Measurements from ENCODE around the gene TRPM1. TPM values are rescaled to one million over a fixed set of nuclear protein-coding genes. Genes with fewer than 3 reads are reported as not detected.

TRPM1 gene
- total and polyA plus RNA-seq, 7 experiments from 2014 or later = not detected

DNA sequence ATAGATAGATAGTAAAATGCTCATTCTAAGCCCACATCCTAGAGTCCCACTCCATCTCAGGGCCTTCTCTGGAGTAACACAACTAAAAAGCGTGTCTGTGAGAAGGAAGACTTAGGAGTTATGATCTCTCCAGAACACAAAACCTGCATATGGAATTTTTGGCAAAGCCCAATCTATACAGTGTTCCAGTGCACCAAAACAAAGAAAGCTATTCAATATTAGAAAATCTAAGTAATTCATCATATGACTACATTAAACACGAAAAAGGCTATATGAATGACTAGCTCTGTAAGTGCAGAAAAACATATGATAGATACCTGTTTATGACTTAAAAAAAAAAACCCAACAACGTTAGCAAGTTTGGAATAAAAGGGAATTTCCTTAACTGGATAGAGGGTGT, 137.8 kb downstream of the TRPM1 start:
- Mint-ChIP-seq H3K4me3 (peak overlapping the region in 2 of 10 donors; percentile 35 to 62), H3K36me3 (peaks cover 9 to 44% (median 20%) of the 10 kb centered on the region in 5 donors), H3K9me3 (no peaks in the 10 kb centered on the region), H3K27ac (peak overlapping the region in 5 of 9 donors; percentile 21 to 70 (median 54)), H3K4me1 (peaks cover 10 to 46% (median 40%) of the 10 kb centered on the region in 7 donors), H3K27me3 (no peaks in the 10 kb centered on the region)
- DNase-seq (no peak), ATAC-seq (no peak)
- Histone ChIP-seq H3K36me3 (ENCODE audit: control insufficient read depth in 2 of 3, insufficient read depth in 3 of 3, low read length in 3 of 3) (peaks cover 6 to 27% (median 8%) of the 10 kb centered on the region in 3 experiments), H3K27ac (ENCODE audit: low read depth, low read length) (no peak overlapping the region), H3K27me3 (ENCODE audit: control insufficient read depth in 2 of 2, insufficient read depth in 2 of 2, low read length in 2 of 2) (no peaks in the 10 kb centered on the region), H3K4me3 (ENCODE audit: low read length) (no peak overlapping the region), H3K4me1 (ENCODE audit: control insufficient read depth in 2 of 2, insufficient read depth in 2 of 2, low read length in 2 of 2) (peaks cover 0 to 8% of the 10 kb centered on the region in 2 donors), H3K9me3 (ENCODE audit: control insufficient read depth in 2 of 3, low read length in 3 of 3) (no peaks in the 10 kb centered on the region)
- intact Hi-C loops (cut with micrococcal nuclease) = loop anchor here in 1 of 2 donors (2.0 to 5.0 kb wide), 3 partner anchors 15 to 164 kb away; no protein-coding TSS in a partner anchor
- ChIA-PET POLR2A (interaction anchor here (0.7 kb wide), 1 partner anchor 57 kb away, joined by 3 read pairs; no protein-coding TSS in a partner anchor), CTCF (interaction anchor here (1.6 kb wide), 1 partner anchor 527 kb away, joined by 5 read pairs; no protein-coding TSS in a partner anchor)

DNA sequence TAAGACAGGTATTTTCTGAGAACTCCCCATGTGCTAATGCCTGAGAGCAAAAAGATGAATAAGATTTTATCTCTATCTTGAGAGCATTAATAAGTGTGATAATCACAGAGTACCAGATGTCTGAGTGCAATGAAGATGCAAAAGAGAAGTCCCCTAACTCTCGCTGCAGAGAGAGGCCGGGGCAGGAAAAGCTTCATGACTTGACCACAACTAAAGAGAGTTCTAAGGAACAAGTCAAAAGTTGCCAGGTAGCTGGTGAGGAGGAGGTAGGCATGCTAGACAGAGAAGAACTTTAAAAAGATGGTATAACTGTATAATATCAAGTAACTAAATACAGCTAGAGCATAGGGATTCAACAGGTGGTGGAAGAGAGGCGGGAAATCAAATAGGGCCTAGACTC, 138.9 kb downstream of the TRPM1 start:
- Mint-ChIP-seq H3K9me3 (no peaks in the 10 kb centered on the region), H3K4me3 (peak overlapping the region in 8 of 10 donors; percentile 27 to 62 (median 42)), H3K4me1 (peaks cover 8 to 44% (median 36%) of the 10 kb centered on the region in 7 donors), H3K27ac (peak overlapping the region in 8 of 9 donors; percentile 30 to 86 (median 68)), H3K27me3 (no peaks in the 10 kb centered on the region), H3K36me3 (peaks cover 15 to 50% (median 27%) of the 10 kb centered on the region in 5 donors)
- POLR2A ChIA-PET = no interaction called here
- H3K9me3 ChIP-seq (ENCODE audit: control insufficient read depth in 2 of 3, low read length in 3 of 3) = no peaks in the 10 kb centered on the region
- peaks cover 0 to 8% of the 10 kb centered on the region in 2 donors for H3K4me1 ChIP-seq (ENCODE audit: control insufficient read depth in 2 of 2, insufficient read depth in 2 of 2, low read length in 2 of 2)
- peak in 5 of 9 donors; percentile 7 to 28 (median 19) for DNase-seq
- intact Hi-C loops (cut with micrococcal nuclease) = loop anchor here in 1 of 2 donors (5.0 kb wide), 2 partner anchors 50 to 165 kb away; no protein-coding TSS in a partner anchor
- peak; percentile 24 for ATAC-seq
- CTCF ChIA-PET = interaction anchor here (1.6 kb wide), 1 partner anchor 528 kb away, joined by 5 read pairs; no protein-coding TSS in a partner anchor
- H3K36me3 ChIP-seq (ENCODE audit: control insufficient read depth in 2 of 3, insufficient read depth in 3 of 3, low read length in 3 of 3) = peaks cover 13 to 37% (median 14%) of the 10 kb centered on the region in 3 experiments
- H3K27me3 ChIP-seq (ENCODE audit: control insufficient read depth in 2 of 2, insufficient read depth in 2 of 2, low read length in 2 of 2) = no peaks in the 10 kb centered on the region
- no peak overlapping the region for H3K27ac ChIP-seq (ENCODE audit: low read depth, low read length)
- H3K4me3 ChIP-seq (ENCODE audit: low read length) = no peak overlapping the region

DNA sequence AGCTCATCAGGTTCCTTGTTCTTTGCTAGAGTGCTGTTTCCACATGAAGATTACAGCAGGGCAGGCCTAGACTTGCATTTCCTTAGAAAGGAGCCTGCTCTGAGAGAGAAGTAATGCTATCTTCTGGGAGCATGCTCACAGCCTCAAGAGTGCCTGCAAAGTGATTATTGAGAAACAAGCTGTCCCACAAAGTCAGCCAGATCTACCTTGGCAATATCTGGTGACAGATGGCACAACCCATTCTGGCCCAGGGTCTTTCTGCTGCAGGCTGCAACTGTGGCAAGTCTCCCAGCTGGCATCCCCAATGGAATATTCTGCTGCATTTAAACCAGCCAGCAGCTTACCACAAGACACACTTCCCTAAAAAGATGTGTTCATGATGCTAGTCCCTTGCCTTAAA, 139.4 kb downstream of the TRPM1 start:
- Histone ChIP-seq H3K4me3 (ENCODE audit: low read length) (no peak overlapping the region), H3K36me3 (ENCODE audit: control insufficient read depth in 2 of 3, insufficient read depth in 3 of 3, low read length in 3 of 3) (peaks cover 10 to 42% (median 18%) of the 10 kb centered on the region in 3 experiments), H3K27ac (ENCODE audit: low read depth, low read length) (no peak overlapping the region), H3K27me3 (ENCODE audit: control insufficient read depth in 2 of 2, insufficient read depth in 2 of 2, low read length in 2 of 2) (no peaks in the 10 kb centered on the region), H3K9me3 (ENCODE audit: control insufficient read depth in 2 of 3, low read length in 3 of 3) (no peaks in the 10 kb centered on the region), H3K4me1 (ENCODE audit: control insufficient read depth in 2 of 2, insufficient read depth in 2 of 2, low read length in 2 of 2) (peaks cover 0 to 8% of the 10 kb centered on the region in 2 donors)
- Mint-ChIP-seq H3K9me3 (no peaks in the 10 kb centered on the region), H3K4me1 (peaks cover 8 to 44% (median 36%) of the 10 kb centered on the region in 7 donors), H3K27ac (peak overlapping the region in 6 of 9 donors; percentile 43 to 80 (median 72)), H3K27me3 (no peaks in the 10 kb centered on the region), H3K36me3 (peaks cover 18 to 56% (median 30%) of the 10 kb centered on the region in 5 donors), H3K4me3 (peak overlapping the region in 1 of 10 donors; percentile 36)
- intact Hi-C loops (cut with micrococcal nuclease) = loop anchor here in 1 of 2 donors (5.0 kb wide), 2 partner anchors 50 to 165 kb away; no protein-coding TSS in a partner anchor
- CTCF ChIA-PET = no interaction called here
- ATAC-seq (no peak), DNase-seq (no peak)
- POLR2A ChIA-PET = interaction anchor here (1.2 kb wide), 1 partner anchor 23 kb away, joined by 3 read pairs; no protein-coding TSS in a partner anchor

DNA sequence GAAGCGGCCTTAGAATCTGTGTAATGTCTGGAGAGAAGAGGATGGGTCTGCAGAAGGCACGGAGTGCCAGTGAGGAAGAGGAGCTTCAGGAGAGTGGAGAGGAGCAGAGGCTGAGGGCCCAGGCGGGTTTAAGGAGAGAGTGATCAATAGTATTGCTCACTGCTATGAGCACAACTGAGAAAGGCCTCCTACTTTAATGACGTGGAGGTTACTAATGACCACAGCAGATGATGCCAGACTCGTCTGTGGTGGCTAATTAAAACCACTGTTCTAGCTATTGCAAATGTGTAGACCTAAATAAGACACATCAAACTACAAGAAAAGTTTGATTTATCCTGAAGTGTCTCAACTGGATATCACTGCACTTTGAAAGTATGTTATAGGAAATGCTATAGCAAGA, 143.3 kb downstream of the TRPM1 start:
- no peak overlapping the region for H3K4me3 ChIP-seq (ENCODE audit: low read length)
- Mint-ChIP-seq H3K4me1 (peaks cover 15 to 25% (median 20%) of the 10 kb centered on the region in 7 donors), H3K27me3 (no peaks in the 10 kb centered on the region), H3K9me3 (no peaks in the 10 kb centered on the region), H3K36me3 (peaks cover 24 to 72% (median 37%) of the 10 kb centered on the region in 5 donors), H3K4me3 (no peak overlapping the region), H3K27ac (peak overlapping the region in 3 of 9 donors; percentile 20 to 44 (median 25))
- DNase-seq (no peak), ATAC-seq (no peak)
- H3K36me3 ChIP-seq (ENCODE audit: control insufficient read depth in 2 of 3, insufficient read depth in 3 of 3, low read length in 3 of 3) = peaks cover 26 to 74% (median 51%) of the 10 kb centered on the region in 3 experiments
- H3K27me3 ChIP-seq (ENCODE audit: control insufficient read depth in 2 of 2, insufficient read depth in 2 of 2, low read length in 2 of 2) = no peaks in the 10 kb centered on the region
- no peak overlapping the region for H3K27ac ChIP-seq (ENCODE audit: low read depth, low read length)
- H3K4me1 ChIP-seq (ENCODE audit: control insufficient read depth in 2 of 2, insufficient read depth in 2 of 2, low read length in 2 of 2) = peaks cover 0 to 8% of the 10 kb centered on the region in 2 donors
- H3K9me3 ChIP-seq (ENCODE audit: control insufficient read depth in 2 of 3, low read length in 3 of 3) = no peaks in the 10 kb centered on the region
- POLR2A ChIA-PET = no interaction called here
- intact Hi-C loops (cut with micrococcal nuclease) = loop anchor here in 1 of 2 donors (10.0 kb wide), 1 partner anchor 167 kb away; no protein-coding TSS in a partner anchor
- CTCF ChIA-PET = no interaction called here

DNA sequence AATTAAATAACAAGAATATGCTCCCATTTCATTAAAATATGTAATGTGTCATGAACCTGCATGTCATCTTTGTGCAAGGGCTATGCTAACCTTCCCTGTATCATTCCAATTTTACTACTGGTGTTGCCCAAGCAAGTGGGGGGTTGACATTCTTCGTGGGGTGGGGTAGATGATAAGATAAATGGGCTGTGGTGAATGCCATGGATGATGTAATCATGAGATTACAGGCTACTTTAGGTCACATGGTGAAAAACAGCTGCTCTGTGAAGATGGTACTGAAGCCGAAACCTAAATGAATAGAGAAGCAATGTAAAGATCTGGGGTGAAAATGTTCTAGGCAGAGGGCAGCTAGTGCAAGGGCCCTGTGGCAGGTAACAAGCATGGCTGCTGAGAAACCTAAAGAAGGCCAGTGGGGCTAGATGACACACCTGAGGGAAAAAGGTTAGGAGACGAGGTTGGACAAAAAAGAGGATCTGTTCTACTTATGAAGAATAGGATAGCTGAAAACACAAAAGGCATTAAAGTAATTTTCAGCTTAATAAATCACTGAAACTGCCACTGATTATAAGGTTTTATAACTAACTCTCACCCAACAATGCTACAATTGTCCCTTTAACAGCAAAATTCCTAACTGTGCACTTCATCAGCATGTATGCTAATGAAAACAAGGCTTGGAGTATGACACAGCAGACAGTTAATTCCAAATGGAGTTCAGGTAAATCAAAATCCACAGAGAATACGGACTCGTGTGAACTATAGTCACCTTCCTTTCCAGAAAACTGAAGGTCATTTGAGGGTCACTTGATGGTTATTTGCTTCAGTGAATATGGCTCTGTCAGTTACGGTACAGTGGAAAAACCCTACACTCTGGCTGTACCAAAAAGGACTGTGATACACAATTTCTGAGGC, 145.1 kb downstream of the TRPM1 start:
- H3K9me3 Mint-ChIP-seq = no peaks in the 10 kb centered on the region
- Histone ChIP-seq H3K4me1 (ENCODE audit: control insufficient read depth in 2 of 2, insufficient read depth in 2 of 2, low read length in 2 of 2) (no peaks in the 10 kb centered on the region), H3K36me3 (ENCODE audit: control insufficient read depth in 2 of 3, insufficient read depth in 3 of 3, low read length in 3 of 3) (peaks cover 39 to 91% (median 54%) of the 10 kb centered on the region in 3 experiments), H3K4me3 (ENCODE audit: low read length) (no peak overlapping the region), H3K27me3 (ENCODE audit: control insufficient read depth in 2 of 2, insufficient read depth in 2 of 2, low read length in 2 of 2) (no peaks in the 10 kb centered on the region), H3K9me3 (ENCODE audit: control insufficient read depth in 2 of 3, low read length in 3 of 3) (no peaks in the 10 kb centered on the region), H3K27ac (ENCODE audit: low read depth, low read length) (no peak overlapping the region)
- CTCF ChIA-PET = no interaction called here
- peaks cover 30 to 84% (median 48%) of the 10 kb centered on the region in 5 donors for H3K36me3 Mint-ChIP-seq
- intact Hi-C loops (cut with micrococcal nuclease) = loop anchor here in 1 of 2 donors (10.0 kb wide), 1 partner anchor 168 kb away; no protein-coding TSS in a partner anchor
- no peaks in the 10 kb centered on the region for H3K27me3 Mint-ChIP-seq
- H3K4me1 Mint-ChIP-seq = peaks cover 2 to 13% (median 7%) of the 10 kb centered on the region in 7 donors
- H3K4me3 Mint-ChIP-seq = no peak overlapping the region
- DNase-seq (no peak), ATAC-seq (peak; percentile 29)
- POLR2A ChIA-PET = no interaction called here
- peak overlapping the region in 4 of 9 donors; percentile 19 to 78 (median 29) for H3K27ac Mint-ChIP-seq

DNA sequence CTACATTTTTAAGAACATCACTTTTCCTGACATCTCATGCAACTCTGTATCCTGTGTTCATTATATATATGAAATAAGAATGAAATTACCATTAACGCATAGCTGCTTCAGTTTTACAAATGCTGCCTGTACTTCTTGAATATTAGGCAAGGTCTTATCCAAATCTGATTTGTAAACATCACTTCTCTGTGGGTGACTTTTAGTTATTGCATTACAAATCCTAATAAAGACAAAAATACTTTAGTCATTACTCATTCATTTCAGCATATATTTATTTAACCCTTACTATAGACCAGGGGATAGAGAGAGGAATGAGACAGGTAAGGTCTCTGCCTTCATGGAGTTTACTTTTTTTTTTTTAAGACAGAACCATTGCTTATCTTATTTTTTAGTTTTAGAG, 146.9 kb downstream of the TRPM1 start:
- POLR2A ChIA-PET = interaction anchor here (0.7 kb wide), 1 partner anchor 19 kb away, joined by 5 read pairs; no protein-coding TSS in a partner anchor
- CTCF ChIA-PET = no interaction called here
- Mint-ChIP-seq H3K36me3 (peaks cover 30 to 87% (median 59%) of the 10 kb centered on the region in 5 donors), H3K27me3 (no peaks in the 10 kb centered on the region), H3K27ac (peak overlapping the region in 2 of 9 donors; percentile 43 to 72), H3K4me1 (peaks cover 0 to 11% (median 0%) of the 10 kb centered on the region in 7 donors), H3K9me3 (peaks cover 0 to 2% (median 0%) of the 10 kb centered on the region in 11 donors), H3K4me3 (no peak overlapping the region)
- no peaks in the 10 kb centered on the region for H3K27me3 ChIP-seq (ENCODE audit: control insufficient read depth in 2 of 2, insufficient read depth in 2 of 2, low read length in 2 of 2)
- peaks cover 43 to 97% (median 52%) of the 10 kb centered on the region in 3 experiments for H3K36me3 ChIP-seq (ENCODE audit: control insufficient read depth in 2 of 3, insufficient read depth in 3 of 3, low read length in 3 of 3)
- intact Hi-C loops (cut with micrococcal nuclease) = loop anchor here in 1 of 2 donors (10.0 kb wide), 1 partner anchor 170 kb away; no protein-coding TSS in a partner anchor
- no peak overlapping the region for H3K4me3 ChIP-seq (ENCODE audit: low read length)
- no peak overlapping the region for H3K27ac ChIP-seq (ENCODE audit: low read depth, low read length)
- H3K9me3 ChIP-seq (ENCODE audit: control insufficient read depth in 2 of 3, low read length in 3 of 3) = no peaks in the 10 kb centered on the region
- DNase-seq (no peak), ATAC-seq (no peak)
- H3K4me1 ChIP-seq (ENCODE audit: control insufficient read depth in 2 of 2, insufficient read depth in 2 of 2, low read length in 2 of 2) = no peaks in the 10 kb centered on the region
